Stimulated activated CD4-positive, alpha-beta T cell treated with anti-CD3 and anti-CD28 coated beads, Interleukin-2, amount 100 ng/mL, for 48 hours (primary cell): Measurements from ENCODE around the gene ITGB7.
"Not testable (repeated sequence)": the region's sequence is repeated elsewhere in the genome, so short reads cannot be mapped to it uniquely, and the experiment has no call there.

Experiments
- DNase-seq, 2 donors: peaks; one replicate each; pipeline ENCODE4 v3.0.0-alpha.2; 2020

Gene ITGB7

DNA sequence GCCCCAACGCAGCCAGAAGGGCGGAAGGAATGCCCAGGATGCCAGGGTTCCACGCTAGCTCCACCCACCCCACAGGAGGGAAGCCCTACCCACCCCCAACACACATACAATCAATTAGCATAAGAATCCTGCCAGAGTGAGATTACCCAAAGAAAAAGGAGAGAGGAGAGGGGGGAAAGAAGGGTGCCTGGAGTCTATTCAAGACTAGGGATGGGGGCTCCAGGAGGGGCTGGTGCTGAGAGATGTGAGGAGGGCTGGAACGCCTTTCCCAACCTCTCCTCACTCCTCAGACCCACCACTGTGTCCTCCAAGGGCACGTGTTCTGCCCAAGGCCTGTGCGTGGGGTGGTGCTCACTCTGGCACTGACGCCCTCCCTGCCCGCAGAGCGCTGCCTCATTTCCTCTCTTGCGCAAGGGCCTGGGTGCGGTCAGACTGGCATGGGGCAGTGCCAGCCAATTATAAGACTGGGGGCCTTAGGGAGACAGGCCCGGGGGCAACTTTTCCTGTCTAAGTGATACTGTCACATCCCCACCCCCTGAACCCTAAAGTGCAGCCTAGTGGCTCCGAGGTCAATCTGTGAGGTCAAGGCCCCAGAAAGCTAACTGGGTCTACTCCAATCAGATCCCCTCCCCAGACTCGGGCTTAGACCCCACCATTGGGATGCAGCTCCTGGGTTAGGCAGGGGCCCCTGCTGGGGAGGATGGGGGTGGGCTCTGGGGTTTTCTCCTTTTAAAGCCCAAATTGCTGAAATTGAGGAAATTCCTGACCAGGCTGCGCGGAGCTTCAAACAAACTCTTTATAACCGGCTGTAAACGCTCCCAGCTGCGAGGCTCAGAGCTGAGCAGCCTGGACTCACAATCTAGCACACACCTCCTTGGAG is 10.2 kb upstream of the ITGB7 start:
- DNase-seq, result no peak

DNA sequence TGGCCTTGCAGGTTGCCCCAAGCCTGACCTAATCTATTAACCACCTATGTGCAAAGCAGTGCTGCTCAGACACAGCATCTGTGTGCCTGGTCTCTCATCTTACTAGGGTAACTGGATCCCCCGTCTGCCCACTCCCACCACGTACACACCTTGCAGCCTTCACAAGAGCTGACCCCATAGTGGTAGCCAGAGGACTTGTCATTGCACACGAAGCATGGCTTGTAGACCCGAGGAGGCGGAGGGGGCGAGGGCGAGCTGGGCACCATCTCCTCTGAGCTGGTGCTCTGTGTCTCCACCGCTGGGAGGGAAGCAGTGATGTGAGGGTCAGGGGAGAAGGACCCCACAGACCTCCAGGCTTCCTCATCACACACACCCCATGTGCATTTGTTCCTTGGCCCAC is 8.4 kb upstream of the ITGB7 start:
- DNase-seq, result no peak

DNA sequence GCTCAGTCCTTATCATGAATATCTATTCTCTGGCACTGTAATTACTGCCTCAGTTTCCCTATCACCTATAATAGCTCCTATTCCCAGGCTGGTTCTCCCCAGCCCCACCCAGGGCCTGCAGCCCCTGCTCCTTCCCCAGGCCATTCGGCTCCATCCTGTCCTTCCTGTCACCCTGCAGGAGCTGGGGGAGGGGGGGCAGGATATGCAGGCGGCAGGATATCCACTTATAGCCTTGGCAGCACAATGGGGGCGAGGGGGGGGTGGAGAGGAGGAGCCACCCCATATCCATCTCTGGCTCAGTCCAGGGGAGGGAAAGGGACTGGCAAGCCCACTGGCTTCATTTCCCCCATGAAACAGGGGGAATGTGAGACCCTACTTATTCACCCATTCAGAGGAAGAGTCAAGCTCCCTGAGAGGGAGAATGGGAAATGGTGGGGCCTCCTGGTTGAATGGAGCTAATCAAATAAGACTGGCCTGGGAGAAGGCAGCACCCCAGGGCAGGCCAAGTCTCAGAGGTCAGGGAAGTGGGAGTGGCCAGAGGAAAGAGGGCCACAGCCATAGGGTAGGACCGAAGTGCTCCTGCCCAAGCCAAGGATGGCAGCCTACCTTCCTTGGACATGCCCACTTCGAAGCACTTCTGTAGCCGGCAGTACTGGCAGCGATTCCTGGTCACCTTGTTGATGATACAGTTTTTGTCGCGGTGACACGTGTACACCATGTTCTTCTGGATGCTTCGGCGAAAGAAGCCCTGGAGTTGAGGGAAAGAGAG is 7.8 kb upstream of the ITGB7 start:
- no peak for DNase-seq

DNA sequence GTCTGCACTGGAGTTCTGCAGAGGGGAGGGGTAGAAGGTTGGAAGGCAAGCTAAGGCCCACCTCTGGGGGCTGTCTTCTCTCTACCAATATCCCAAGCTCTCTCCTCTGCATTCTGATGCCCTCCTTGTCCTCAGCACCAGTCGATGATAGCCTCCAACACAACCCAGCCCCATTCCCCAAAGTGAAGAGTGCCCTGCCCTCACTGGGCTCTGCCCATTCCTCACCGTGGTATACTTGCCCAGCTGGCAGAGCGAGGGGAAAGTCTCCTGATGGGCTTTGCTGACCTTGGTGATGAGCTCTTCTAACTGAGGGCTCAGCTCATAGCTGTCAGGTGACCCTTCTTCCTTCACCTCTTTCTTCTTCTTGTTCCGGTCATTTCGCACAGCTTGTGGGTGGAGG is 7.2 kb upstream of the ITGB7 start:
- no peak for DNase-seq

DNA sequence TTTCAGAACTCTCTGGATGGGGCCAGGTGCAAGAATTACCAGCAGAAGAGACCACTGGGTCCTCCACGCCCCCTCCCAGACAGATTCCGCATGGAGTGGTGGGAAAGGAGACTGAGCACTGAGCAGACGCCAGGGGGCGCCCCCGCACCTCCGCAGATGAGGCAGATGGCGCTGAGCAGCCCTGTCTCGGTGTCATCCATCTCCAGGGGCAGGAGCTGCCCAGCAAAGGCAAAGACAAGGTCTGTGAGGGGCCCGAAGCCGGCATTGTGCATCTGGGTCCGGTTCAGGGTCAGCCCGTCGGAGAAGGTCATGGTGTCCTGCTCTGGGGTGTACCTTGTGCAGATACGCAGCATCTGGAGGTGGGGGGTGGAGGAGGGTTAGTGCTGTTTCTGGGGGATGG is 6.3 kb upstream of the ITGB7 start:
- peak; percentile 85 to 86 for DNase-seq

DNA sequence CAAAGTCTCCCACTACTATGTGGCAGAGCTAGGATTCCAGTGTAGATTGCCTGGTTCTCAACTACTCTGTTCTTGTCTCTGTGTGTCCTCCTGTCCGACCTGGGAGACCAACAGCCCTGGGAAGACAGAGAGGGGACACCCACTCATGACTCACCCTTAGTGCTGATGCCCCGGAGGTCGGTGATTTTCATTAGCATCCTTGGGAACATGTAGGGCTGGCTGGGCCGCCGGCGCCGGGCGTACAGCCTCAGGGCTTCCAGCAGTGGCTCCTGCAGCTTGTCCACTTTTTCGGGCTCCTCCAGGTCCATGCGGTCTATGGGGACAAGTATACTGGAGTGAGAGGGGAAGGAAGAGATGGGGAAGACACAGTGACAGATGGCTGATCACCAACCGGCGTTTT is 5.9 kb upstream of the ITGB7 start:
- no peak for DNase-seq

DNA sequence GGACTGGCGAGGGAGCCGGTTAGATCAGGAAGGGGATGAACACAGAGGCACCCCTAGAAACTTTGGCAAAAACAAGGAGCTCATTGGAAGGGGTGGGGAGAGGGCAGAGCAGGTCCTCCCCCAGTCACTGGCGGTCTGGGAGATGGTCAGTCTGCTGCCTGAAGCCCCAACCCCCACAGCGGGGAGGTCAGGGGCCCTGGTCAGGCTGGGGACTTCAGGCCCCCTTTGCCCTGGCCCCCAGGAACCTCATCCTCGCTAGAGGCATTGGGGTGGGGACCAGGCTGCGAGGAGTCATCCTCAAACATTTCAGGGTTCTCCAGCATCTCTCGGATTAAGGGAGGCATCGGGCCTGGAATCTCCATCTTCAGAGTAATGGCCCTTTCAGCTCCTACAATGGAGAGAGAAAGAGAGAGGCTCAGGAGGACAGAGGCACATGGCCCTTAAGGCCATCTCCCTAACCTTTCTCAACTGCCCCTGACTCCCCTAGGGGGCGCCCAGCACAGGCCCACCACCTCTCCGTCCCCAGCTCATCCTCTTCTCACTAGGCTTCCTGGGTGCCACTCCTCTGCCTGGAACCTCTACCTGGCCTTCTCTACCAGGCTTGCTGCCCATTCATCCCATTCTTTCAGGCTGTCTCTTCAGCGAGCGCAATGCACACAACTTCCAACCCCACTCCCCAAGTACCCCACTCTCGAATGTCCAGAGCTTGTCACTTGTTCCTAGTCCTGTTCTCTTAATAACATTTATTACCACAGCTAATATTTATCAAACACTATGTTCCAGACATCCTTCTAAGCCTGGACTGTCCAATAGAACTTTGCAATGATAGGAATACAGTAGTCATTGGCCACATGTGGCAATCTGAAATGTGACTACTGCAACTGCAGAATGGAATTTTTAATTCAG is 4.7 kb upstream of the ITGB7 start:
- no peak for DNase-seq

DNA sequence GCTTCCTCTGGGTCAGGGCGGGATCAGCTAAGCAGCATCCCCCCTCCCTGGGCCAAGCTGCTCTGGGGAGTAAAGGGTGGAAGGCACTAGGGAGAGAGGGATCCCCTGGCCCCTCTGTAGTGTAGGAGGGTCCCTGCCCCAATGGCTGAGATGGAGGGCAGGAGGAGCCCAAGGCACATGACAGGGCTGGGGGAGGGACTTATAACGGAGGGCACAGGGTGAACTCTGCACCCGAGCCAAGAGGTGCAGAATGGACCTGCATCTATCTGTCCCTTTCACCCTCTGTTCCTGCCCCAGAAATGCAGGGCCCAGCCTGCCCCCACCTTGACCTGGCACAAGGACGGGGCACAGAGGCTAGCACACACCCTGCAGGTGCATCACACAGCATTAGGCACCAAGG is 3.8 kb upstream of the ITGB7 start:
- DNase-seq, result no peak

DNA sequence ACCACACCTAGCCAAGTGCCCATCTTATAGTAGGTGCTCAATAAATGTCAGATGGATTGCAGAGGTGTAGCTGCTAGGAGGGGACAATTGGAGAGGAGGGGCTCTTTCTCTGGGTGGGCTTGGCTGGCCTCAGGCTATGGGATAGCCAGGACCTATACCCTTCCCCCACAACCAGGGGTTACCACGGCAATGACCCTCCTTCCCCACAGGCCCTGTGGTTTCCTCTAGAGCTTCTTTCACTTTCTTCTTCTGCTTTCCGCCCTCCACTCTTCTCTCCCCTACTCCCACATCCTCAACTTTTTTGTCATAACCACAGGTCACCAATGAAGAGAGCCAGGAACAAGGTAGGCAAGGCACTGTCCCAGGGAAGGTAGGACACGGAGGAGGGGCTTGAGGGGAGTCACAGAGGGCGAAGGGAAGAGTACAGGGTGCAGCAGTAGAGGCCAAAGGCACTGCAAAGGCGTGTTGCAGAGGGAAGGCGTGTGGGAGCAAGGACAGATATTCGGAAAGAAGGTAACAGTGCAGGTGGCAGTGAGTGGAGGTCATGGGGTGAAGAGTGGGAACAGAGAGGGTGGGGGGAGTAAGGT is 1.9 kb upstream of the ITGB7 start:
- no peak for DNase-seq

DNA sequence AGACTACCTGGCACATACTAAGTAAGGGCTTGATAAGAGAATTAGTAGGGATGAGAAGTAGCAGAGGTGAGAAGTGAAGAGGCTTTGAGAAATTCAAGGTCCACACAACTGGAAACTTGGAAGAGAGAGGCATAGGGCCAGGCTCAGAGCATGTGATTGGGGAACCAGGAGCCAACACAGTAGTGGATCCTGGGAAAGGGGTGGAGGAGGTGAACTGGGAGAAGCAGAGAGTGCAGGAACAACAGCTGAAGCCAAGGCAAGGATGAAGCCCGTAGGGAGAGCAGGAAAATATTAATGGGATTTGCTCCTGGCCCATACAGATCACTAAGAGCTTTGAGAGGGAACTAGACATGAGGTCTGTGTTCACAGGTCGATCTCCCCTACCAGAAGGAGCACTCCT is 1.4 kb upstream of the ITGB7 start:
- DNase-seq, result no peak

DNA sequence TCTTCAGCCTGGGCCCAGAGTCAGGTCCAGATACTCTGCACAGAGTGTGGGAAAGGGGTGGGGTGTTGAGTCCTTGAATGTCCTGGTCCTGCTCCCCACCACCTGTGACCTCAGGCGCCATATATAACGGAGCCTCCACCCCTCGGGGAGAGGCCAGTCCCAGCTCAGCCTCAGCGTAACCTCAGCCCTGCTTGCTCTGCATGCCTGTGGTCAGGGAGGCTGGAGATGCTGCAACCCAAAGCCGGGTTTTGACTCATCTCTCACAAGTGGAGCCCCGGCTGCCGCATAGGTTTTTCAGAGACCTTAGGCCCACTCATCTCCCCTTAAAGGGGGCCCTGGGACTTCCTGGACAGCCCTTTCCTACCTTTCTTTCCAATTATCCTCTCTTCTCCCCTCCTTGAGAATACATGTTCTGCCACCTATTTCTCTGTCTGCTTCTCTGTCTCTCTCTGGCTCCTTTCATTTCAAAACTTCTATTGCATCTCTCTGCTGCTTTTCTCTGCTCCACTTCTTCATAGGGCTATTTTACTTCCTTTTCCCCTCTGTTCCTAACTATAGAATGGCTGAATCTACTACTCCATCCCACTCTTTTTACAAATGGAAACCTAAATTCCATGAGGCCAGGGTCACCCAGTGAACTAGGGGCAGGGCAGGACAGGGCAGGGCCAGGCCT is 1.2 kb downstream of the ITGB7 start:
- DNase-seq, result peak; percentile 65 to 70

DNA sequence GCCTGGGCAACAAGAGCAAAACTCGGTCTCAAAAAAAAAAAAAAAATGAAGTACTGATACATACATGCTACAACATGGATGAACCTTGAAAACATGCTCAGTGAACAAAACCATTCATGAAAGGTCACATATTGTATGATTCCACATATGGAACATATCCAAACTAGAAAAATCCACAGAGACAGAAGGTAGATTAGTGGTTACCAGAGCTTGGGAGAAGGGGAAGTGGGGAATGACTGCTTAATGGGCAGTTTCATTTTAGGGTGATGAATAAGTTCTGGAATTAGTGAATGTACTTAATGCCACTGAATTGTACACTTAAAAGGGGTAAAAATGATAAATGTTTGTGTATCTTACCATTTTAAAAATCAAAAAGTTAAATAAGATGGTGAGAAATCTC is 2.7 kb downstream of the ITGB7 start:
- DNase-seq, result no peak

DNA sequence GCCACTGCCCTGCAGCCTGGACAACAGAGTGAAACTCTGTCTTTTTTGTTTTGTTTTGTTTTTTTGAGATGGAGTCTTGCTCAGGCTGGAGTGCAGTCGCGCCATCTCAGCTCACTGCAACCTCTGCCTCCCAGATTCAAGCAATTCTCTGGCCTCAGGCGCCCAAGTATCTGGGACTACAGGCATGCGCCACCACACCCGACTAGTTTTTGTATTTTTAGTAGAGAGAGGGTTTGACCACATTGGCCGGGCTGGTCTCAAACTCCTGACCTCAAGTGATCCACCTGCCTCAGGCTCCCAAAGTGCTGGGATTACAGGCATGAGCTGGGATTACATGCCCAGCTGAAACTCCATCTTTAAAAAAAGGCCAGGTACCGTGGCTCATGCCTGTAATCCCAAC is 4.7 kb downstream of the ITGB7 start:
- DNase-seq, result not testable (repeated sequence)

DNA sequence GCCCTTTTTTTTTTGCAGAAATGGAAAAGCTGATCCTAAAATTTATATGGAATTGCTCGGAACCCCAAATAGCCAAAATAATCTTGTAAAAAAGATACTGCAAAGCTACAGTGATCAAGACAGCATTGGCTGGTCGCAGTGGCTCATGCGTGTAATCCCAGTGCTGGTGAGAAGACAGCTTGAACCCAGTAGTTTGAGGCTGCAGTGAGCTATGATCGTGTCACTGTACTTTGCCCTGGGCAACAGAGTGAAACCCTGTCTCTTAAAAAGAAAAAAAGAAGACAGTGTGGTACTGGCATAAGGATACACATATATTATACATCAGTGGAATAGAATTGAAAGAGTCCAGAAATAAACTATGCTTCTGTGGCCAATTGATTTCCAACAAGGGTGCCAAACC is 5.4 kb downstream of the ITGB7 start:
- no peak for DNase-seq

DNA sequence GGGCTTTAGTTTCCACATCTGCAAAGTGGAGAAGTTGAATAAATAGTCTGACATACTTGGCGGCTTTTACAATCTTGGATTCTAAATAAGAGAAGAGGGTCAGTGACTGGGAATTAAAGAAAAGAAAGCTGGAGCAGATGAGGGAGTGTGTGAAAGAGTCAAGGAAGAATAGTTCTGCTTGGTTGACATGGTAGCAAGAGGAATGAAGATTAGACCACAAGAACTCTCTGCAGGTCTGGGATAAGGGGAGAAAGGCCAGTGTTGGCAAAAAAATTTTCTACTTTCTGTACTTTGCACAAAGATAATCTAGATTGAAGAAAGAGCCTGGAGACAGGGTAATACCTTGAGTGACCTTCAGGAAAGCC is 5.9 kb downstream of the ITGB7 start:
- no peak for DNase-seq

DNA sequence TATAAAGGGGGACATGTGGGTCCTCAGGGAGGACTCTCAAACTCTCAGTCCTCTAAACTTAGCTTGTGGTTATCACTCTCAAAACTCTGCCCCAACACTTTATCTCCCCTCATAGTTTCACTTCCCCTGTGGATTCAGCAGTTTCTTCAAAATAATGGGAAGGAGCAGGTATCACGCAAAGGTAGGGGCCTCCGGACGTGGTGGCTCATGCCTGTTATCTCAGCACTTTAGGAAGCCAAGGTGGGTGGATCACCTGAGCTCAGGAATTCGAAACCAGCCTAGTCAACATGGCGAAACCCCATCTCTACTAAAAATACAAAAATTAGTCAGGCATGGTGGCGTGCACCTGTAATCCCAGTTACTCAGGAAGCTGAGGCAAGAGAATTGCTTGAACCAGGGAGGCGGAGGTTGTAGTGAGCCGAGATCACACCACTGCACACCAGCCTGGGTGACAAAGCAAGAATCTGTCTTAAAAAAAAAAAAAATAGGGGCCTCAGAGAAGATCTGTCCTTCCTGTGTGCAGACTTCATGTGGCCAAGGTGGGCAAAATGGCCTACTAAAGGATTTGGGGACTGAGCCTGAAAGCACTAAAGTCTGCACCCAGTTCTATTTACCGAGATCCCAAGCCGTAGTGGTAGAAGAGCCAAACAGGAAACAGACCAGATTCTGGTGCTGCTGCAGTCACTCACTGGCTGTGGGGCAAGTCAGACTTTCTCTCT is 6.4 kb downstream of the ITGB7 start:
- DNase-seq, result no peak

DNA sequence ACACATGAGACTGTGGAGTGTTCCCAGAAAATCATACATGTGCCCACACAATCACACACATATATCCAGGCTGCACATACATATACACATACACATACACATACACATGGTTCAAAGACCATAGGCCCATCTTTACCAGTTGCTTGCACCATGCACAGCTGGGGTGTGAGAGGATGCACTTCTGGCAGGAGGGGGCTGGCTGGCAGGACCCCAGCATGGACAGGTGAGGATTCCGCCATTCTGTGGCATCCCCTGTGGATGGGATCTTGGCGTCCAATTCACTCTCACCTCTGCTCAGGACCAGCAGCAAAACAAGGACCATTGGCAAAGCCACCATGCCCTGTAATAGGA is 7.0 kb downstream of the ITGB7 start:
- DNase-seq, result no peak

DNA sequence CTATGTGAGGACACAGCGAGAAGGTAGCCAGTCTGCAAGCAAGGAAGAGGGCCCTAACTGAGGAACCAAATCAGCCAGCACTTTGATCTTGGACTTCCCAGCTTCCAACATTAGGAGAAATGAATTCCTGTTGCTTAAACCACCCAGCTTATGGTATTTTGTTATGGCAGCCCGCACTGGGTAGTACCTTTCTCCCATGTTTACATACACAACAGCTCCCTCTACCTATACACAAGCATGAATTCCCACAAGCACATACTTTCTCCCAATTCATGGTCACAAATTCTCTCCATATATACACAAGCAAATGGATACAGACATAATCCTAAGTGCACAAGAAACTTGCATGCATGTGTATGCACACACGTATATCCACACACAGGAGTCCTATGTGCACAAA is 7.4 kb downstream of the ITGB7 start:
- no peak for DNase-seq

DNA sequence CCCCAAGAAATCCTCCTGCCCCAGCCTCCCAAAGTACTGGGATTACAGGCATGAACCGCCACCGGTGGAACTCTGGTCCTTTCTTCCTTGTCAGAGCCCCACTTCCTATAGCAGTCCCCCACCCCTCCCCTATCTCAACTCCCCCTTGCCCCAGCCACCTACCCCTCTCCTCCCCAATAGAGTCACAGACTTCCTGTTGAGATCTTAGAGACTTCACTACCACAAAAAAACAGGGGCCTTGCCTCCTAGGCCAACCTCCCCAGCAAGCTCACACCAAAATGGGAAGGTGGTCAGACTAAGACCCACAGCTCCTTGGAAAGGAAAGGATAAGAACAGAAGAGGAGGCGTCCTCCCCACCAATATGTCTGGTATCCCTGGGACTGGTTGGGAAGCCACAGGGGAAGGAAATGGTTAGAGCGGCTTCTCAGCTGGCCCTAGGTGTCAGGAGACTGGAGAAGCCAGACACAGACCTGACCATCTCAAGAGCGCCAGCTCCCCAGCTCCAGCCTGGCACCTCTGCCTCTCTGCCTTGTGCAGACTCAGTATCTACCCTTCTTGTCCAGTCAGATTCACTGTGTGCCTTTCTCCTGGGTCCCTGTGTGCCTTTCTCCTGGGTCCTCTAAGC is 8.5 kb downstream of the ITGB7 start:
- no peak for DNase-seq

DNA sequence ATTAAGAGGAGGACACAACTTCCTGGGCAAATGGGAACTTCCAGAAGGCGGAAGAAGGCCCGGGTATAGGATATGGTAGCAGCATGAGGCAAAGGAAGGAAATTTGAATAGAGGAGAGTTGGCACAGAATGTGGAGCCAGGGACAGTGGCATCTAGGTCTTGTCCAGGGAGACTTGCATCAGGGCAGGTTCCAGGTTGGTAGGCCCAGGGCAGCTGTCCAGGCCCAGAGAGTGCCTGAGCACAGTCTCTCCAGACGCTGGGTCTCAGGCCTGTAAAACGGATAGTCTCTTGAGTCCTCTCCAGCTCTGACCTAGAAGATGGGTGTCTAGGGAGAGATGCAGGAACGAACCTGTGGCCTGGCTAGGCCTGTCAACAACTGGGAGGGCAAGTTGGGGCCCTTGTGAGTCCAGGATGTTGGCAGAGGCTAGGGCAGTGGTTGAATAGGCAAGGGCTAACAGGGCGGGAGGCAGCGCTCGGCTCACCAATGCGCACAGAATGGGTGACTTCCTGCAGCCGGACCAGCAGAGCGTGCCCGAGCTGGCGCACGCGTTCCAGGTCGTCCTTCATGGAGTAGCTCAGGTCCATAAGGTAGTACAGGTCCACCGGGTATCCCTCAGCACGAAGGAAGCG is 9.9 kb downstream of the ITGB7 start:
- DNase-seq, result no peak

DNA sequence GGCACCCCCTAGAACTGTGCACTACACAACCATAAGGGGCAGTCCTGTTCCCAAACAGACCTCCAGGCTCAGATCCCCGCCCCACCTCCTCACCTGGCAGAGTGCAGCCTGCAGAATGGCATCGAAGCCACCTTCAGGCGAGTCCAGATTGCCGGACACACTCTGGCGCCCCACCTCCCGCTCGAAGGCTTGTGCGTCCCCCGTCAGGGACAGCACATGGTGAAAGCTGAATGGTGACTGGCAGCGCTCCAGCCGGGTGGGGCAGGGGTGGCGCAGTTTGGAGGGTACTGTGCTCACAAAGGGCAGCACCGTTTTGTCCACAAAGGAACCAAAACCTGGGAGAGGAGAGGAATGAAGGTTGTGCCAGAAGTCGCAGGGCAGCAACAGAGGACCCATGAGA is 10.6 kb downstream of the ITGB7 start:
- DNase-seq, result no peak
